Psoas muscle (tissue), 8 donors: ENCODE results near the gene MMD. TPM values are rescaled to one million over a fixed set of nuclear protein-coding genes. Genes with fewer than 3 reads are reported as not detected.
A peak's percentile ranks its signal among the peaks of the same experiment; 100 is the strongest.
"Not testable (repeated sequence)": the region's sequence is repeated elsewhere in the genome, so short reads cannot be mapped to it uniquely, and the experiment has no call there.

ENCODE experiments used
- ATAC-seq, 4 donors: fragments of 200-7000 bp; cut with Tn5 transposase; one replicate each; pipeline ENCODE4 v1.9.1; 2020; ENCODE audit warnings: moderate library complexity in 3 of 4, mild to moderate bottlenecking in 2 of 4
- DNase-seq, 2 donors: peaks; one replicate each; pipeline ENCODE4 v3.0.0-alpha.2; 2020
- H3K27ac ChIP-seq: fragments of 200-600 bp; one replicate; pipeline ENCODE4 v1.8.0; 2022
- H3K27me3 ChIP-seq, 3 donors: fragments of 200-600 bp in 1 of 3; one replicate each; pipeline versions ENCODE4 v1.6.1 to v1.8.0; 2013 to 2022; ENCODE audit warnings: low read length in 2 of 3, mild to moderate bottlenecking in 2 of 3, moderate library complexity in 1 of 3; ENCODE audit not compliant: insufficient read depth in 3 of 3
- H3K36me3 ChIP-seq, 2 donors: fragments of 200-600 bp in 1 of 2; one replicate each; pipeline versions ENCODE4 v1.6.1 to v1.8.0; 2013 to 2022; ENCODE audit warnings: low read depth in 1 of 2, mild to moderate bottlenecking in 1 of 2, moderate library complexity in 1 of 2; ENCODE audit not compliant: insufficient read depth in 1 of 2
- H3K4me1 ChIP-seq: fragments of 200-600 bp; one replicate; pipeline ENCODE4 v1.8.0; 2022
- H3K4me3 ChIP-seq: fragments of 200-600 bp; one replicate; pipeline ENCODE4 v1.8.0; 2022; ENCODE audit warnings: mild to moderate bottlenecking
- H3K9me3 ChIP-seq: fragments of 200-600 bp; one replicate; pipeline ENCODE4 v1.8.0; 2022
- CTCF ChIP-seq: fragments of 200-600 bp; IDR thresholded peaks from one replicate; pipeline ENCODE4 v1.8.0; 2022; ENCODE audit warnings: antibody characterized with exemption
- WGBS, 3 donors: extraction: QIAGEN DNeasy Blood & Tissue Kit; methylation state at CpG; one replicate each; pipeline versions ENCODE4 v1.1.6 to v1.1.7; 2013; 5-methylcytosine and 5-hydroxymethylcytosine counted together
- intact Hi-C, 2 donors: fragments of 100-400 bp; cut with DNase I; formaldehyde crosslinking; loops; one replicate each; pipeline versions ENCODE4 v1.11.0 to v1.14.2; 2022
- polyA plus RNA-seq, 3 donors: library from polyadenylated mRNA; stranded (reverse); fragments of 200-250 nt; gene quantifications; one replicate each; pipeline ENCODE4 v1.2.3, GENCODE V29; 2013
- total RNA-seq, 4 donors: library from RNA; stranded (reverse); fragmentation: NEBNext Ultra II Directional in 2 of 4; extraction: Animal tissue kit (Norgen Biotek cat#: 25700) in 2 of 4; gene quantifications; one replicate each; pipeline versions ENCODE4 v1.2.1 to v1.2.4, GENCODE V29; 2021 to 2023
- donor health status: healthy with polysubstance abuse.
- donor health status: DM: no; HTN: no; CAD: no; lungs with moderate emphysema.
- donor health status: Bipolar disorder and iron deficiency.
- donor health status: healthy.
- donor health status: DM: yes; HTN: yes; CAD: no.
- donor health status: DM: no; HTN: no; CAD: no.
- donor health status: DM: no; HTN: no; CAD: no.
- donor health status: DM: yes; HTN: yes; CAD: no.

MMD gene
- total and polyA plus RNA-seq, 7 donors, result 3.0 to 11.0 (median 6.2) TPM

- H3K36me3 ChIP-seq, result no peaks in the 10 kb centered on the region
Observed at GRCh38 chr17:55424893-55425540, 3.4 kb upstream of the MMD start.

GRCh38 chr17:55423535-55423934 is 1.9 kb upstream of the MMD start:
- no peak overlapping the region for H3K27ac ChIP-seq
- no peak for DNase-seq
- no peak for TF ChIP-seq CTCF
- peaks cover 0 to 4% (median 0%) of the 10 kb centered on the region in 3 donors for H3K27me3 ChIP-seq
- no peak for ATAC-seq
- no peaks in the 10 kb centered on the region for H3K9me3 ChIP-seq
- H3K4me1 ChIP-seq, result peaks cover 11% of the 10 kb centered on the region
- intact Hi-C loops, result loop anchor here in 1 of 2 donors (5.0 kb wide), 1 partner anchor 89 kb away; the partner anchor contains the start of gene SMIM36
- 84 to 90% (median 88%) methylated on average over 3 of the region's 3 CpGs for WGBS, 3 donors
- no peaks in the 10 kb centered on the region for H3K36me3 ChIP-seq
- no peak overlapping the region for H3K4me3 ChIP-seq

More at GRCh38 chr17:55424893-55425540, 3.4 kb upstream of the MMD start:
- H3K4me3 ChIP-seq, result no peak overlapping the region
- 38 to 51% (median 48%) methylated on average over 4 of the region's 4 CpGs for WGBS, 3 donors
- H3K9me3 ChIP-seq, result no peaks in the 10 kb centered on the region
- DNase-seq (no peak), ATAC-seq (no peak)
- no peak overlapping the region for H3K27ac ChIP-seq
- H3K27me3 ChIP-seq, result peaks cover 0 to 4% (median 0%) of the 10 kb centered on the region in 3 donors
- H3K4me1 ChIP-seq, result peaks cover 8% of the 10 kb centered on the region
- TF ChIP-seq CTCF, result no peak
- intact Hi-C loops, result loop anchor here in 1 of 2 donors (5.0 kb wide), 1 partner anchor 87 kb away; the partner anchor contains the start of gene SMIM36

- not testable (repeated sequence) for H3K27me3 ChIP-seq, H3K27ac ChIP-seq, ATAC-seq, H3K9me3 ChIP-seq, DNase-seq, H3K36me3 ChIP-seq, H3K4me3 ChIP-seq
- 72 to 80% (median 76%) methylated on average over 6 of the region's 6 CpGs for WGBS, 3 donors
- peaks cover 11% of the 10 kb centered on the region for H3K4me1 ChIP-seq
- intact Hi-C loops, result loop anchor here in 1 of 2 donors (5.0 kb wide), 1 partner anchor 90 kb away; the partner anchor contains the start of gene SMIM36
Observed at GRCh38 chr17:55422828-55423164, 1.2 kb upstream of the MMD start.

DNA sequence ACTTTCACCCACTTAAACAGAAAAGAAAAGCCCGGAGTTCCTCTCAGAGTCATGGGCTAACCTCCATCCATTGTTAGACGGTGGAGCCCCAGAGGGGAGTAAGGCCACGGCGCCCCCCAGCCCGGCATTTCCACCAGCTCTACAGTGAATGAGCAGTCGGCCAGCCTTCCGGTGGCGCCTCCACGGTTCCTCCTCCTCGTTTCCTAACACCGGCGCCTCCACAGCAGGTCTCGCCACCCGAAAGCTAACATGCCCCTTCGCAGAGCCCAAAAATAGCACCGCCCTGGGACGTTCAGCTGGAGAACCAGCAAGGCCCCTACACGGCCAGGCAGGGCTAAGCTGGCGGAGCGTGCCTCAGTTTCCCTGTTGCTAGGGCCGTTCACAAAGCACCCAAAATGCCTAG is 858 bp downstream of the MMD start:
- no peak for TF ChIP-seq CTCF

DNA sequence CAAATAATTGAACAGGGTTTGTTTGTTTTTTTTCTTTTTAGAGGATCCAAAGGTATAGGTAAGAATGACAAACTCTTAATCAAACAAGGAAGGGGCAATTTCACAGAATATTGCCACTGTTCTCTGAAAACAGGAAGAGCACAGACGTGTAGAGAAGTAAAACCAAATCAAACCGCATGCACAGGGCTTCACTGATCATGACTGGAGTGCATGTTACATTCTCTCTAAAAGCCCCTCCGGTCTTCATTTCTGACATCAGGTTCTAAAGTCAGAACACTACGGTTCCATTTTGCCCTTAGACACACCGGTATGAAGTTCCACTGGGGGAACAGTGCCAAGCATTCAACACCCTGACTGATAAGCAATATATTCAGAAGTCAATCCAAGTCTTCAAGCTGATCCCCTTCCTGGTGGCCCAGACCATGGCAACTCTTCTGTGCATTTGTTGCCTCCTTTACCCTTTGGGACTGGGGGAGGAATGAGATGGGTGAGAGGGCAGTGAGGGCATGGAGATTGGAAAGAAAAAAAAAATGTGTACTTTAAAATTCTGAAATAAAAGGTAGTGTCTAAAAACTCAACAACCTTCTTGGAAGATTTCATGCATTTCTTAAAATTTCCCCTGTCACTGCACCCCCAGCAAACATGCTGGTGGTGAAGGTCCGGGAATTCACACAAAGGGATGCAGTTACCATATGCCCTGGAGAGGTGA is 1.4 kb downstream of the MMD start:
- H3K4me1 ChIP-seq, result peaks cover 30% of the 10 kb centered on the region
- H3K27ac ChIP-seq, result peak overlapping the region; percentile 78
- ATAC-seq (no peak), DNase-seq (no peak)
- intact Hi-C loops, result loop anchor here in 1 of 2 donors (5.0 kb wide), 1 partner anchor 92 kb away; the partner anchor contains the start of gene SMIM36
- TF ChIP-seq CTCF, result no peak
- H3K4me3 ChIP-seq, result peak overlapping the region; percentile 85
- H3K9me3 ChIP-seq, result no peaks in the 10 kb centered on the region
- H3K36me3 ChIP-seq, result no peaks in the 10 kb centered on the region
- H3K27me3 ChIP-seq, result peaks cover 0 to 4% (median 0%) of the 10 kb centered on the region in 3 donors
- WGBS, 3 donors, result 37 to 47% (median 41%) methylated on average over 6 of the region's 6 CpGs

More for the DNA sequence above, 858 bp downstream of the MMD start:
- peak; percentile 42 to 66 for DNase-seq
- H3K4me1 ChIP-seq, result peaks cover 24% of the 10 kb centered on the region
- peak overlapping the region; percentile 85 for H3K4me3 ChIP-seq
- H3K27me3 ChIP-seq, result peaks cover 0 to 4% (median 0%) of the 10 kb centered on the region in 3 donors
- H3K9me3 ChIP-seq, result no peaks in the 10 kb centered on the region
- no peaks in the 10 kb centered on the region for H3K36me3 ChIP-seq
- 0 to 2% (median 1%) methylated on average over 21 of the region's 21 CpGs for WGBS, 3 donors
- peak overlapping the region; percentile 78 for H3K27ac ChIP-seq
- ATAC-seq, result peak; percentile 28 to 66 (median 41)
- intact Hi-C loops, result loop anchor here in 1 of 2 donors (5.0 kb wide), 1 partner anchor 92 kb away; the partner anchor contains the start of gene SMIM36
